ENCODE measurements around the gene SIX3.

Gene SIX3

DNA sequence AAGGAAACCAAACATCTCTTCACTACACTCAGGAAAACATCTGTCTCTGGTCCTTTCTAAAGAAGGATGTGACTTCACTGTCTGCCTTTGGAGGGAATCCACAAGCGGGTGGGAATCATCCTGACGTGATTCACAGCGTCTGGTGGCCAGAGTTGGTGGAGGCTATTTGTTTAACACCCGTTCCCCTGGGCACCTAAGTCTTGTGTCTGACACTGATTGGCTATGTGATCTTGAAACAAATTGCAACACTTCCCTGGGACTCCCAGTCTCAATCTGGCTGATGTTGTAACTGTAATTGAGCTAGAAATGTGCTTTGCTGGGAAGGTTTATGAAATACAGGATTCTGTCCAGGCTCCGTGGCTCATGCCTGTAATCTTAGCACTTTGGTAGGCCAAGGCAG lies 28.8 kb upstream of the SIX3 start:
- H3K4me2 ChIP-seq (ENCODE audit: low read length, poor library complexity, severe bottlenecking), result no peak overlapping the region
- no peak overlapping the region for H4K8ac ChIP-seq (ENCODE audit: low read length)
- H2AK5ac ChIP-seq (ENCODE audit: low read length, severe bottlenecking), result no peak overlapping the region
- H2BK12ac ChIP-seq (ENCODE audit: low read length in 2 of 2), result no peak overlapping the region
- H2BK120ac ChIP-seq (ENCODE audit: low read depth, low read length), result no peak overlapping the region
- H3K9me3 ChIP-seq (ENCODE audit: control insufficient read depth, low read length), result peaks cover 14% of the 10 kb centered on the region
- H2BK5ac ChIP-seq (ENCODE audit: low read depth, low read length, poor library complexity, severe bottlenecking), result no peak overlapping the region
- H2BK15ac ChIP-seq (ENCODE audit: low read depth, poor library complexity, severe bottlenecking), result no peak overlapping the region
- H3K27me3 ChIP-seq (ENCODE audit: control insufficient read depth in 1 of 2, insufficient read depth in 1 of 2, low read length in 2 of 2), result peaks cover 18 to 29% of the 10 kb centered on the region in 2 experiments
- no peaks in the 10 kb centered on the region for H3K79me1 ChIP-seq (replicated peaks; ENCODE audit: low read length, poor library complexity, severe bottlenecking)
- H3K9ac ChIP-seq (ENCODE audit: low read length), result peak overlapping the region; percentile 44
- H3K27ac ChIP-seq (ENCODE audit: low read length, poor library complexity, severe bottlenecking), result no peak overlapping the region
- no peak overlapping the region for H2AFZ ChIP-seq (ENCODE audit: low read depth, low read length)
- no peak for DNase-seq
- peaks cover 4% of the 10 kb centered on the region for H3K4me1 ChIP-seq (ENCODE audit: control insufficient read depth, insufficient read depth, low read depth, low read length)
- H3K14ac ChIP-seq (ENCODE audit: low read length in 2 of 2), result no peak overlapping the region
- no peak overlapping the region for H3K23ac ChIP-seq (ENCODE audit: low read length in 2 of 2)
- no peak overlapping the region for H3K4ac ChIP-seq (ENCODE audit: low read depth in 1 of 2, low read length in 2 of 2)
- H3K18ac ChIP-seq (ENCODE audit: low read depth in 1 of 2, low read length in 2 of 2), result no peak overlapping the region
- no peaks in the 10 kb centered on the region for H3K36me3 ChIP-seq (ENCODE audit: control insufficient read depth in 1 of 2, insufficient read depth in 2 of 2, low read depth in 1 of 2, low read length in 2 of 2)
- 56% methylated on average over 5 of the region's 5 CpGs for WGBS
- no peak overlapping the region for H4K91ac ChIP-seq (ENCODE audit: low read length)
- H3K4me3 ChIP-seq (ENCODE audit: insufficient read depth in 1 of 2, low read depth in 1 of 2, low read length in 2 of 2), result peak overlapping the region in 1 of 2 experiments; percentile 13

DNA sequence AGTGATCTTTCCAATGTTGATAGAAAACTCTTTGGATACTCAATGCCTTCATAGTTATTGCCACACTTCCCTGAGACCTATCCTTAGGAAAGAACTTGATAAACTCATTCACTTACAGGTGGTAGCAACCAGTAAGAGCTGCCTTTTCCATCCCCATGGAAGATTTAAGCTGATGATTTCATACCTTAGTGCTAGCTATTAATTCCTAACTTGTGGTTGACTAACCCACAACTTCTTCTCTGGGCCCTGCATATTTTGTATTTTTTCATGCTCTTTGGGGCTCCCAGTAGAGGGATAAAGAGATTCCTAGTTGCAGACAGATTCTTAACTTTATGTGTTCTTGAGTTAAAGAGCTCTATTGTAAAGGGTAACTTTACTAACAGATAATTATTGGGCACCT lies 25.2 kb upstream of the SIX3 start:
- no peak overlapping the region for H2BK15ac ChIP-seq (ENCODE audit: low read depth, poor library complexity, severe bottlenecking)
- no peaks in the 10 kb centered on the region for H3K79me1 ChIP-seq (replicated peaks; ENCODE audit: low read length, poor library complexity, severe bottlenecking)
- H4K8ac ChIP-seq (ENCODE audit: low read length), result no peak overlapping the region
- no peak overlapping the region for H2BK5ac ChIP-seq (ENCODE audit: low read depth, low read length, poor library complexity, severe bottlenecking)
- peak overlapping the region; percentile 31 for H3K27ac ChIP-seq (ENCODE audit: low read length, poor library complexity, severe bottlenecking)
- H3K4me1 ChIP-seq (ENCODE audit: control insufficient read depth, insufficient read depth, low read depth, low read length), result peaks cover 4% of the 10 kb centered on the region
- no peak overlapping the region for H3K4me3 ChIP-seq (ENCODE audit: insufficient read depth in 1 of 2, low read depth in 1 of 2, low read length in 2 of 2)
- H2AK5ac ChIP-seq (ENCODE audit: low read length, severe bottlenecking), result no peak overlapping the region
- H3K9ac ChIP-seq (ENCODE audit: low read length), result no peak overlapping the region
- H3K27me3 ChIP-seq (ENCODE audit: control insufficient read depth in 1 of 2, insufficient read depth in 1 of 2, low read length in 2 of 2), result peaks cover 43 to 52% of the 10 kb centered on the region in 2 experiments
- H3K4me2 ChIP-seq (ENCODE audit: low read length, poor library complexity, severe bottlenecking), result no peak overlapping the region
- H2BK120ac ChIP-seq (ENCODE audit: low read depth, low read length), result no peak overlapping the region
- H4K91ac ChIP-seq (ENCODE audit: low read length), result no peak overlapping the region
- no peak overlapping the region for H3K23ac ChIP-seq (ENCODE audit: low read length in 2 of 2)
- H3K9me3 ChIP-seq (ENCODE audit: control insufficient read depth, low read length), result peaks cover 5% of the 10 kb centered on the region
- H3K36me3 ChIP-seq (ENCODE audit: control insufficient read depth in 1 of 2, insufficient read depth in 2 of 2, low read depth in 1 of 2, low read length in 2 of 2), result no peaks in the 10 kb centered on the region
- no peak overlapping the region for H2AFZ ChIP-seq (ENCODE audit: low read depth, low read length)
- no peak overlapping the region for H2BK12ac ChIP-seq (ENCODE audit: low read length in 2 of 2)
- H3K4ac ChIP-seq (ENCODE audit: low read depth in 1 of 2, low read length in 2 of 2), result no peak overlapping the region
- no peak overlapping the region for H3K14ac ChIP-seq (ENCODE audit: low read length in 2 of 2)
- DNase-seq, result no peak
- H3K18ac ChIP-seq (ENCODE audit: low read depth in 1 of 2, low read length in 2 of 2), result no peak overlapping the region

- Histone ChIP-seq H2BK15ac (ENCODE audit: low read depth, poor library complexity, severe bottlenecking) (no peak overlapping the region), H2BK5ac (ENCODE audit: low read depth, low read length, poor library complexity, severe bottlenecking) (no peak overlapping the region), H2BK120ac (ENCODE audit: low read depth, low read length) (no peak overlapping the region), H3K18ac (ENCODE audit: low read depth in 1 of 2, low read length in 2 of 2) (no peak overlapping the region), H2AFZ (ENCODE audit: low read depth, low read length) (no peak overlapping the region), H3K14ac (ENCODE audit: low read length in 2 of 2) (no peak overlapping the region), H3K27me3 (ENCODE audit: control insufficient read depth in 1 of 2, insufficient read depth in 1 of 2, low read length in 2 of 2) (peaks cover 61 to 63% of the 10 kb centered on the region in 2 experiments), H2AK5ac (ENCODE audit: low read length, severe bottlenecking) (no peak overlapping the region), H3K27ac (ENCODE audit: low read length, poor library complexity, severe bottlenecking) (no peak overlapping the region), H4K8ac (ENCODE audit: low read length) (no peak overlapping the region), H3K4me1 (ENCODE audit: control insufficient read depth, insufficient read depth, low read depth, low read length) (peaks cover 4% of the 10 kb centered on the region), H2BK12ac (ENCODE audit: low read length in 2 of 2) (no peak overlapping the region), H3K36me3 (ENCODE audit: control insufficient read depth in 1 of 2, insufficient read depth in 2 of 2, low read depth in 1 of 2, low read length in 2 of 2) (no peaks in the 10 kb centered on the region), H3K9ac (ENCODE audit: low read length) (no peak overlapping the region), H3K23ac (ENCODE audit: low read length in 2 of 2) (no peak overlapping the region), H3K79me1 (replicated peaks; ENCODE audit: low read length, poor library complexity, severe bottlenecking) (no peaks in the 10 kb centered on the region), H4K91ac (ENCODE audit: low read length) (no peak overlapping the region), H3K4ac (ENCODE audit: low read depth in 1 of 2, low read length in 2 of 2) (no peak overlapping the region), H3K4me3 (ENCODE audit: insufficient read depth in 1 of 2, low read depth in 1 of 2, low read length in 2 of 2) (no peak overlapping the region), H3K9me3 (ENCODE audit: control insufficient read depth, low read length) (peaks cover 2% of the 10 kb centered on the region), H3K4me2 (ENCODE audit: low read length, poor library complexity, severe bottlenecking) (no peak overlapping the region)
- 63% methylated on average over 4 of the region's 4 CpGs for WGBS
- DNase-seq, result no peak
Measured at GRCh38 chr2:44918095-44918775, 23.3 kb upstream of the SIX3 start.

DNA sequence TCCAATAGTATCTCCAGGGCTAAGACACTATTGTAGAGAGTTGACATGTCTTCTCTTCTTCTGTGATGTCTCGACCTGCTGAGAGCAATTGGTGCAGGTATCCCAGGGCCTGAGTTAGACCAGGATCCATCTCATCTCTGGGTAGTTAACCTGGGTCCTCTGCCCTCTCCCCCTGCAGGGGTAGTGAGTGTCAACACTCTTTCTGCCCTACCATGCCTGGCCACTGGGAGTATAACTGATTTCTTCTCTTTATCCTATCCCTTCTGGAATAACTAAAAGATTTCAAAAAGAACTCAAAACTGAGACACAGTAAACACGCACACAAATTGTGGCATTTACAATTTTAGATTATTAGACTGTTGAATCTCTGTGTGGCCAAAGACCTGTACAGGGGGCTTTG lies 20.8 kb upstream of the SIX3 start:
- no peak overlapping the region for H4K8ac ChIP-seq (ENCODE audit: low read length)
- DNase-seq, result no peak
- H3K36me3 ChIP-seq (ENCODE audit: control insufficient read depth in 1 of 2, insufficient read depth in 2 of 2, low read depth in 1 of 2, low read length in 2 of 2), result no peaks in the 10 kb centered on the region
- no peak overlapping the region for H2BK15ac ChIP-seq (ENCODE audit: low read depth, poor library complexity, severe bottlenecking)
- no peak overlapping the region for H3K27ac ChIP-seq (ENCODE audit: low read length, poor library complexity, severe bottlenecking)
- H3K27me3 ChIP-seq (ENCODE audit: control insufficient read depth in 1 of 2, insufficient read depth in 1 of 2, low read length in 2 of 2), result peaks cover 71 to 88% of the 10 kb centered on the region in 2 experiments
- no peak overlapping the region for H3K18ac ChIP-seq (ENCODE audit: low read depth in 1 of 2, low read length in 2 of 2)
- H4K91ac ChIP-seq (ENCODE audit: low read length), result no peak overlapping the region
- H3K4me2 ChIP-seq (ENCODE audit: low read length, poor library complexity, severe bottlenecking), result no peak overlapping the region
- H3K4me3 ChIP-seq (ENCODE audit: insufficient read depth in 1 of 2, low read depth in 1 of 2, low read length in 2 of 2), result no peak overlapping the region
- peaks cover 5% of the 10 kb centered on the region for H3K9me3 ChIP-seq (ENCODE audit: control insufficient read depth, low read length)
- H3K4ac ChIP-seq (ENCODE audit: low read depth in 1 of 2, low read length in 2 of 2), result no peak overlapping the region
- H3K23ac ChIP-seq (ENCODE audit: low read length in 2 of 2), result no peak overlapping the region
- no peak overlapping the region for H2BK120ac ChIP-seq (ENCODE audit: low read depth, low read length)
- H2AFZ ChIP-seq (ENCODE audit: low read depth, low read length), result no peak overlapping the region
- H2AK5ac ChIP-seq (ENCODE audit: low read length, severe bottlenecking), result no peak overlapping the region
- H3K4me1 ChIP-seq (ENCODE audit: control insufficient read depth, insufficient read depth, low read depth, low read length), result peaks cover 2% of the 10 kb centered on the region
- no peak overlapping the region for H2BK5ac ChIP-seq (ENCODE audit: low read depth, low read length, poor library complexity, severe bottlenecking)
- WGBS, result 49% methylated on average over 2 of the region's 2 CpGs
- H3K9ac ChIP-seq (ENCODE audit: low read length), result no peak overlapping the region
- no peak overlapping the region for H3K14ac ChIP-seq (ENCODE audit: low read length in 2 of 2)
- H2BK12ac ChIP-seq (ENCODE audit: low read length in 2 of 2), result no peak overlapping the region
- no peaks in the 10 kb centered on the region for H3K79me1 ChIP-seq (replicated peaks; ENCODE audit: low read length, poor library complexity, severe bottlenecking)
